Endothelial cell of hepatic sinusoid (primary cell): Measurements from ENCODE around the gene TCOF1.

Source experiments
- in situ Hi-C: cut with HindIII; loops from 2 replicates; pipeline ENCODE4 v1.10.0; 2017; ENCODE audit warnings: low sequenced_read_pairs

Gene TCOF1

DNA sequence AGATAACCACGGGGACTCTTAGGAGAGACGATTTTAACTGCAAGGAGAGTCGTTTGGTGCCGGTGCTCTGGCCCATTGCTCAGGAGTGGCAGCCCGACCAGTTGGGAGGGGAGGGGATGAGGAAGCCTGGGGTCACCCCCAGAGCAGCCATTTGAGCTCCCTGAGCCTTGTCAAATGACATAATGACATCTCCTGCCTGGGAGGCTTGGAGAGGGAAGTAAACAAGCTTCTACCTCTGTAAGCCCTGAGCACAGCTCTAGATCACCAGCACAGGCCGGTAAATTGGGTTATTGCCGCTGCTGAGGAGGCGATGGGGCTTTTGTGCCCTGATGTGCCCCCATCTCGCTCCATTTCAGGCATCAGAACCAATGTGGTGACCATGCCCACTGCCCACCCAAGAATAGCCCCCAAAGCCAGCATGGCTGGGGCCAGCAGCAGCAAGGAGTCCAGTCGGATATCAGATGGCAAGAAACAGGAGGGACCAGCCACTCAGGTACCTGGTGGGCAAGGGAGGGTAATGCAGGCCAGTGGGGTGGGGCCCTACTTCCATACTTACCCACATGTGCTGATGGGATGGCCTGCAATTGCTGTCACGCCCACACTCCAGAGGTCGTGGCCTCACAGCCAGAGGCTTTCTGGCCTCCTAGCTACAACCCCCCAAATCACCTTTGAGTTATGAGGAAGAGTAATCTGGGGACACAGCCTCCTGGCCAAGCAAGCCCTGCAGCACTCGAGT, 32.2 kb downstream of the TCOF1 start:
- in situ Hi-C loops: loop anchor here (10.0 kb wide), 2 partner anchors 75 to 135 kb away; no protein-coding TSS in a partner anchor

DNA sequence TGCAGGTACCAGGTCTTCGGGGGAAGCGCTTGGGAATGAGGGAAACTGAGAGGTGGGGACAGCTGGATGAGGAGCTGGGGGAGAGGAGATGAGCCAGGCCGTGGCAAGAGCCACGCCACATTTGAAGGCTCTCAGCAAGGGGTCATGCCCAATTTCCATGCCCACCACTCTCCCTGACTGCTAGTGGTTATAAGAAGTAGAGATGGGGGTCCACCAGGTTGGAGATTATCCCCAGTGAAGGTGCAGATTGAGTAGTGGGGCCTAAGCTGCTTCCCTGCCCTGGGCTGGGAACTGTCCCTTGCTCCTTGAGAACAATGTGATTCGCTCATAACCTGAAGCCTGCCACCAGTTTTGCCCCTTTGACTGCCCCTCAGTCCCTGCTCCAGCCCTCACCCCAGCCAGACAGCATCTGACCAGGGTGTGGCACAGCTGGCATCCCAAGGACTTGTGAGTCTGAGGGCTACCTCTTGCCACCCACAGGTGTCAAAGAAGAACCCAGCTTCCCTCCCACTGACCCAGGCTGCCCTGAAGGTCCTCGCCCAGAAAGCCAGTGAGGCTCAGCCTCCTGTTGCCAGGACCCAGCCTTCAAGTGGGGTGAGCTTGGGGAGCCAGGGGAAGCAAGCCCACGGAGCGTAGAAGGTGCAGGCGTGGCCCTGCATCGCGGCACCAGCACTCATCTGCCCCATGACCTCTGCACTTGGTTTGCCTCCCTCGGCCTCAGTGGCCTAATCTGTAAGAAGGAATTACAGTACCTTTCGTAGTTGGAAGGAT, 33.8 kb downstream of the TCOF1 start:
- in situ Hi-C loops: no loop called here

DNA sequence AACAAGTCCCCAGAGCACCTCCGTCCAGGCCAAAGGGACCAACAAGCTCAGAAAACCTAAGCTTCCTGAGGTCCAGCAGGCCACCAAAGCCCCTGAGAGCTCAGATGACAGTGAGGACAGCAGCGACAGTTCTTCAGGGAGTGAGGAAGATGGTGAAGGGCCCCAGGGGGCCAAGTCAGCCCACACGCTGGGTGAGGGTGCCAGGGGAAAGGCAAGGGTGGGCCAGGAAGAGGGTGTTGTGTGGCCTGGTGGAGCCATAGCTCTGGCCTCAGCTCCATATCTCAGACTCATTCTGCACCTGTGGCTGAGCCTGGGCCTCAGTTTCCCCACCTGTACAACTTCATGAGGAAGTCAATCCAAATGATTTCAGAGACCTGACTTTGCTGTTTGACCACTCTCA, 34.5 kb downstream of the TCOF1 start:
- in situ Hi-C loops: no loop called here

DNA sequence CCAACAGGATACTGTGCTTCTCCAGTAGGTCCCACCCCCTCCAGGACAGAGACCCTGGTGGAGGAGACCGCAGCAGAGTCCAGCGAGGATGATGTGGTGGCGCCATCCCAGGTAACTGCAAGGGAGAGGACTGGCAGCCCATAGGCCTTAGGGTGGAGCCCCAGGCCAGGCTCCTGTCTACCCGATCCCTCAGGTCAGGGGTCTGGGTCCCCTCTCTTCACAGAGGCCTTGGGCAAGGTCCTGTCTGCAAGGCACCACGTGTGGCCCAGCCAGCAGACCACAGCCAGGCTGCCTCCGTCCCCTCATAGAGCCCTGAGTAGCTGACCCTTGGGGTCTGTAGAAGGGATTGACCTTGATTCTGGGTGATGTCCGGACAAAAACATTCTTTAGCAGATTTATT, 35.2 kb downstream of the TCOF1 start:
- in situ Hi-C loops: no loop called here

DNA sequence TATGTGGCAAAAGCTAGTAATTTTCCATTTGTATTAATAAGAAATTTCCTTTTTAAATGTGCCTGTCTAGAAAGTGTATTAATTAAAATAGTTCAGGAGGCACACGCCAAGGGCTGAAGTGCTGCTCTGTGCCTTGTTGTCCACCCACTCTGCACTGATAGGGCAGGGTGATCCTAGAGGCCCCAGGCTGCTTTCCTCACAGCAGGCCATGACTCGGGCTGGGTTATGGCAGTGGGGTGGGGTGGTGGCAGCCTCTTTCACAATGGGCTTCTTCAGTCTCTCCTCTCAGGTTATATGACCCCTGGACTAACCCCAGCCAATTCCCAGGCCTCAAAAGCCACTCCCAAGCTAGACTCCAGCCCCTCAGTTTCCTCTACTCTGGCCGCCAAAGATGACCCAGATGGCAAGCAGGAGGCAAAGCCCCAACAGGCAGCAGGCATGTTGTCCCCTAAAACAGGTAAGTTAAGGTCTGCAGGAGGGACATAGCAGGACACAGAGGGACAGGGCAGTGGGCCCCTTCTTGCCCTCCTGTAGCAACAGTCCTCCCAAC, 35.7 kb downstream of the TCOF1 start:
- in situ Hi-C loops: no loop called here

DNA sequence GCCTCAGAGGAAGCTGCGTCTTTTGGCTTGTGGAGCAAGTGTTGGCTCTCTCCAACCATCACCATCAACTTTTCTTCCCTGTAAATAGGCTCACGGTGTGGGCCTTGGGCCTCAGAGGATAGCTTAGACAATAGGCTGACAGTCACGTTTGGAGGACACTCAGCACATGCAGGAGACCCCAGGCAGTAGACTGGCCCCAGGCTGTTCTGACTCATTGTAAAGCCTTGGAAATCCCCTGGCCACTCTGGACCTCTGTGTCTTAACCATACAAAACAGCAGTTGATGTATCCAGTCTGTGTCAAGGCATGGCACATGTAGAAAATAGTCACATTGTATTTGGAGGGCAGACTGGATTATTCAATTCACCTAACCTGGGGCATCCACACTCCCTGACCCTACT, 36.6 kb downstream of the TCOF1 start:
- in situ Hi-C loops: no loop called here

DNA sequence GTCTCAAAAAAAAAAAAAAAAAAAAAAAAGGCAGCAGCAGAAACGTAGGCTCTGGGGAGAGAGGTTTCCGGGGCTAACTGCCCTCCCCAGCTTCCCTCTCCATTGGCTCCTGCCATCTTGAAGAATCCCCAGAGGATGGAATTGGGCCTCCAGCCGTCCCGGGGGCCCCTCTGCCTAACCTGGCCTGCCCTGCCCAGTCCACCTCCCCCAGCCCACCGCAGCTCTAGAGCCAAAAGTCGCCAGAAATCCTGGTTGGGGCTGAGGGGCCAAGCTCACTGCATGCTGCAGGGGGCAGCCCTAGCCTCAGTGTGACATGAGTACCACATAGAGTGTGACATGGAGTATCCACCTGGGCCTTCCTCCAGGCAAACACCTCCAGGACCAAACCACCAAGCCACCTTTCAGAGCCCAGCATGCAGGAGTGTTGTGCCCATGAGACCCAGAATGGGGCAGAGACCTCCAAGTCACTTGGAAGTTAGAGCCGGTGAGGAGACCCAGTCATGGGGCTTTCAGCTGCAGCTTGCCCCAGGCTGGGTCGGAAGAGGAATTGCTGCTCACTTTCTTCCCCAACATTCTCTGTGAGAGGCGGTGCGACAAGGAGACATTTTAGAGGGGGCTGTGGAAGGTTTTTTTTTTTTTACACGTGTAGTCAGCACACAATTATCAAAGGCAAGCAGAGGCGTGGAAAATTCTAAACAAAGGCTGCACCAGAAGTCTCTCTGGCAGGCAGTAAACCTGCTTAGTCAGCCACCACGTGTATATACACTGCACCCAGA, 37.6 kb downstream of the TCOF1 start:
- in situ Hi-C loops: no loop called here

DNA sequence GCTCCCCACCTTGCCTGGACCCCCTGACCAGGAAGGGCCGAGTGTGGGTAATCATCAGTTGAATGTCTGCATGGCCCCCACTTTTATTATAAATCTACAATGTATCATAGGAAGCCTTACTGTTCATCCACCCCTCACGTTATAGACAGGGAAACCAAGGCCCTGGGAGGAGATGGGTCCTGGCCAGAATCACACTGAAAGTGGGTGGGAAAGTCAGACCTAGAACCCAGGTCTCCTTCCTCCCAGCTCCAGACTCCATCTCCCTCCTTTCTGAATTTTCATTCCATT, 38.1 kb downstream of the TCOF1 start:
- in situ Hi-C loops: no loop called here

DNA sequence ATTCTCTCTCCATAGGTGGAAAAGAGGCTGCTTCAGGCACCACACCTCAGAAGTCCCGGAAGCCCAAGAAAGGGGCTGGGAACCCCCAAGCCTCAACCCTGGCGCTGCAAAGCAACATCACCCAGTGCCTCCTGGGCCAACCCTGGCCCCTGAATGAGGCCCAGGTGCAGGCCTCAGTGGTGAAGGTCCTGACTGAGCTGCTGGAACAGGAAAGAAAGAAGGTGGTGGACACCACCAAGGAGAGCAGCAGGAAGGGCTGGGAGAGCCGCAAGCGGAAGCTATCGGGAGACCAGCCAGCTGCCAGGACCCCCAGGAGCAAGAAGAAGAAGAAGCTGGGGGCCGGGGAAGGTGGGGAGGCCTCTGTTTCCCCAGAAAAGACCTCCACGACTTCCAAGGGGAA, 38.8 kb downstream of the TCOF1 start:
- in situ Hi-C loops: no loop called here

DNA sequence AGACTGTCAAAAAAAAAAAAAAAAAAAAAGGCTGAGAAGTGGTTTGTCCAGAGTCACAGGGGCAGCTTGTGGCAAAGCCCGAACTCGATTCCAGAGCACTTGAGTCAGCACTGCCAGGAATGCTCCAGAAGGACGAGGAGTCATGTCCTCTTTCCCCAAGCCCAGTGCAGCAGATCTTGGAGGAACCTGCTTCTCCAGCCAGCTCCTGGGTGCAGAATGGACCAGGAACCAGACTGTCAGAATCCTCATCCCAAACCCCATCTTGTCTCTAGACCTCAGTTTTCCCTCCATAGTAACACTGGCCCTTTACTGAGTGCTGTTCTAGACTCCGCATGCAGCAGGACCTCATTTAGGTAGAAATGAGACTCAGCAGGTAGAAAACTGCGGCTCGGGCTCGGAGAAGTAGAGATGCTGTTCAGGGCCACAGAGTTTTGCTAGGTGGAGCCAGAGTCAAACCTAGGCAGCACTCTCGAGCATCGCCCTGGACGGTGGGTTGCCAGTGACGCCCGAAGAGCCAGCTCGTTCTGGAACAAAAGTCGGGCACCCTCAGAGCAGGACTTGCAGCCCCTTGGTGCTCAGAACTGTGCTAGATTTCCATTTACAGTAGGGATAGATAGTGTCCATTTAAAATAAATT, 39.8 kb downstream of the TCOF1 start:
- in situ Hi-C loops: no loop called here

DNA sequence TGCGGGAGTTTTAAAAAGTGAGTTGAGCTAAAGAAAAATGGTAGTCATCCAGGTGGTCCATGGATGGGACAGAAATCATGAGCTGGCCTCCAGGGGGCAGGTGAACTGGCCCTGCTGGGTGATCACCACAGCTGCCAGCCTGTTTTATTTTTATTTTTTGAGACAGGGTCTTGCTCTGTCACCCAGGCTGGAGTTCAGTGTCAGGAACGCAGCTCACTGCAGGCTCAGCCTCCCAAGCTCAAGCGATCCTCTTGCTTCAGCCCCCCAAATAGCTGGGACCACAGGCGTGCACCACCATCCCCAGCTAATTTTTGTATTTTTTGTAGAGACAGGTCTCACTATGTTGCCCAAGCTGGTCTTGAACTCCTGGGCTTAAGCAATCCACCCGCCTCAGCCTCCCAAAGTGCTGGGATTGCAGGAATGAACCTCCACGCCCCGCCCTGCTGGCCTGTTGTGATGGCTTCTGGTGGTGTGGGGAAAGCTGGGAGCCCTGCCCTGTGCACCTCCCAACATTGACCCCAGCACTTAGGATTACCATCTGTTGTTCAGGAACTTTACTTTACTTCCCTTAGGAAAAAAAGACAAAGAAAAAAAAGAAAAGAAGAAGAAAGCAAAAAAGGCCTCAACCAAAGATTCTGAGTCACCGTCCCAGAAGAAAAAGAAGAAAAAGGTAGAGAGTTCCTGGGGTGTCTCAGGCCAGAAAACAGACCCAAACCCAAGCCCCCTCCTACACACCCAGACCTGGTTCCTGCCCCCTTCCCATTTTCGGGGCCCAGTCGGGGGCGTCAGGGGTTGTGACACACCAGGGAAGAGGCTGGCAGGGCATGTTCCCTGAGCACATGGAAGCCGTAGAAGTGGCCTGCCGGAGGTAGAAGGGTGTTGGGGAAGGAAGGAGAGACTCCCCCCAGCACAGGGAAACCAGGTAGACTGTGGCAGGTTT, 40.6 kb downstream of the TCOF1 start:
- in situ Hi-C loops: no loop called here

DNA sequence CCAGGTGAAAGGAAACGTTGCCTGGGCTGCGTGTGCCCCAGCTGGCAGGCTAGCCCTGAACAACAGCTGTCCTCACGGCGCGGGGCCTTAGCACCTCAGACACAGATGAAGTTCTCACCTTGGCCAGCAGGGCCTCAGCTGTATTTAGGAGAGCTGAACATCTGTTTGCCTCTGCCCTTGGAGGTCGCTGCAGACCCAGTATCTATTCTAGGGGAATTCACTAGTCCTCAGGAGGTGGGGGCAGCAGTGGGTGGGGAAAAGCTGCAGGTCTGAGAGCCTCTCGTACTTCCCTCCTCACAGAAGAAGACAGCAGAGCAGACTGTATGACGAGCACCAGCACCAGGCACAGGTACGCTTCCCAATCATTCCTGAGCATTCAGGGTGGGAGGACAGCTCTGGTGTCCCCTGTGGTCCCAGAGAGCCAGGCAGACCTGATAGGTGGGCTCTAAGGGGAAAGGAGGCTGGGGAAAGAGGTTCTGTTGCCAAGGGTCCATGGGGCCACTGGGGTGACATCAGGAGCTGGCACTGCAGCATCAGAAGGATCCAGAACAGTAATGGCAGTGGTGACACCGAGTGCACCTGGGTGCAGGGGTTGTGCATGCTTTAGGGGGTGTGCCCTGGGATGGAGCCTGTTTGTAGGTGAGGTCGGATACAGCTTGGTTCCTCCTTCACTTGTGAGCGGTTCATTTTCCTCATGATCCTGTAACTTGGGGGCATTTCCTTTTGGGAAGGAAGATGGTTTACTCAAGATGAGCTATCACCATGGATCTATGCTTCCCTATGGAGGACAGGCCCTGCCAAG, 41.4 kb downstream of the TCOF1 start:
- in situ Hi-C loops: no loop called here

DNA sequence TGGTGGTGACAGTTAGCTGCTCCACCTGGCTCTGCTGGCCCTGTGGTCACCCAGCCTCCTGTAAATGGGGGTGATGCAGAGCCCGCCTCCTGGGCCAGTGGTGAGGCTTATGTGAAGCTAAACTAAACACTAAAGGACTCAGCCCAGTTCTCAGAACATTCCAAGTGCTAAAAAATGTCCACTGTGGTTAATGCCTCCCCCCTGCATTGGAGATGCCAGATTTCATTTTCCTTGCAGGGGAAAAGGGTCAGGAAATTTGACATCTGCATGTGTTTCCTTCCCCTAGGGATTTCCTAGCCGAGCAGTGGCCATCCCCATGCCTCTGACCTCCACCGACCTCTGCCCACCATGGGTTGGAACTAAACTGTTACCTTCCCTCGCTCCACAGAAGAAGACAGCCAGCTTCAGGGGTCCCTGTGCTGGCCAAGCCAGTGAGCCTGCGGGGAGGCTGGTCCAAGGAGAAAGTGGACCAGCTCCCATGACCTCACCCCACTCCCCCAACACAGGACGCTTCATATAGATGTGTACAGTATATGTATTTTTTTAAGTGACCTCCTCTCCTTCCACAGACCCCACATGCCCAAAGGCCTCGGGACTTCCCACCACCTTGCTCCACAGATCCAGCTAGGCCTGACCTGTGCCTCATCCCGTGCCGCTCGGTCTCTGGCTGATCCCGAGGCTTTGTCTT, 42.2 kb downstream of the TCOF1 start:
- in situ Hi-C loops: loop anchor here (5.0 kb wide), 2 partner anchors 53 to 108 kb away; partner anchors contain the start of gene NDST1

DNA sequence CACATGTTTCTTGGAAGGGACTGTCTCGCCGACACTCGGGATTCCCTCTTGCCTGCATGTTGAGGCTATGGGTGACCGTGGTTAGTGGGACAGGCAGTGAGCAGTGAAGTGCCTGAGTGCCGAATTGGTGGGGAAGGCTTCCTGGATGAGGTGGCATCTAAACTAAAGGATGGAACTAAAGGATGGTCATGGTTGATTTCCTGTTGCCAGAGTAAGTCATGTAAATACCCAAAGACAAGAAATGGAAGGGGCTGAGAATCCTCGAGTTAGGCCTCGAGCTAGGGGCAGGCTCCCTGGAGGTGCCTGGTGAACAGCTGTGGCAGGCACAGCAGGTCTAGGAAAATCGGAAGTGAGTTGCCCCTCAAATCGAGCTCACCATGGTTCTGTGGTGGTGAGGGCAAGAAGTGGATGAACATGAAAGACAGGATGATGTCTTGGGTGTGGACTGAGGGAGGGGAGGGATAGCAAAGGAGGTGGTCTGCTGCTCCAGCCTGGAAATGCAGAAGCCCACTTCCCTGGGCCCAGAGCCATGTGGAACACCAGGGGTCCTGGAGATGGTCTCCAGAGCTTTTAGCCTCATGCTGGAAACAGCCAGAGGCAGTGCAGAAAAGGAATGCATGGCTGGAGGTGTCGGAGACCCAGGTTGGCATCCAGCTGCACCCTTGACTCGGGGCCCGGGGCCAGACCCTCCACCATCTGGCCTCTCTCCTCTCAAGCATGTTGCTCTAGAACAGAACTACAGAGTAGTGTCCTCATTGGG, 43.0 kb downstream of the TCOF1 start:
- in situ Hi-C loops: loop anchor here (5.0 kb wide), 2 partner anchors 52 to 107 kb away; partner anchors contain the start of gene NDST1

DNA sequence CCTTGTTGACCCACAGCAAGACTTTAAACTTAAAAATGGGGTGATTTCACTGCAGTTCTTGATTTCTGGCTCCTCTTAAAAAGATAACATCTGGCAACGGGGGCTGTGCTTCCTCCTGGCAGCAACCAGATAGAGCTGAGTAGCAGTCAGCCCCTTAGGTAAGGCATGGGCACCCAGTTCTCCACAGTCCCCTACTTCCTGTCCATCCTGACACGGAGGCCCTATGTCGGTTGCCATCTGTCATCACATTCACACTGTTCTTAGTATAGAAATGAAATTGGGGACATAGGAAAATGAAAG, 43.5 kb downstream of the TCOF1 start:
- in situ Hi-C loops: loop anchor here (5.0 kb wide), 2 partner anchors 51 to 106 kb away; partner anchors contain the start of gene NDST1

DNA sequence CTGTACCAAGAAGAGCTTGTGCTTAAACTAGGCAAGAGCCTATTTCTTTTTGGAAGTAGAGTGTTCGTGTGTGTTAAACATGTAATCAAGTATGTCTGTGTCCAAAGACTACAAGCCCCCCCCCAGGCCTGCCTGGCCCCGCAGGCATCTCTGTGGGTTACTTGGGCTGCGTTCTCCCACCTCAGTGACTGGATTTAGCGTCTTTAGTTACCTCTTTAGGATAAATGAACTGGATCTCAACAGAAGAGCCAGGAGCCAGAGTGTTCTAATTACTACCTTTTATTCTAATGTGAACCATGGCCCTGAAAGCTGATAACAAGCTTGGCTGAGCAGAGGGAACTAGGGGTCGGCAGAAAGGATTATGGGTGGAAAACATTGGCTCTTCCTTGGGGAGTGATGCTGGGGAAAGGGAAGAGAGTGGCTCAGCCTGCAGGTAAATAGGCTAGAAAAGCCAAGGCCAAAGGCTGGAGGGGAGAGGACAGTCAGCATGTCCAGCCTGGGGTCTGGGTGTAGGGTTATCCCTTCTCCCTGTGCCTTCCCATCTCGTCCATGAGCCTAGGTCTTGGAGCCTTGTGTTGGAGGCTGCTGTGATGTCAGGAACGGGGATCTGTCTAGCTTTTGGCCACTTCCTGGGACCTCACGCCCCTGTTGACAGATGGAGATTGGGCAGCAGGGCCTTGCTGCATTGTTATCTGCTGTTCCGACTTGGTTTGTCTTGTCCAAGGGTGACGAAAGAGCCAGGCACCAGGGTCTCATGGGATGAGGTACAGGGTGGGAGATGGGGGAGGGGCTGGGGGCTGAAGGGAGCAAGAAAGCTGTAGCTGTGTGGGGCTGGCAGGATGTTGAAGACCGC, 44.1 kb downstream of the TCOF1 start:
- in situ Hi-C loops: loop anchor here (5.0 kb wide), 2 partner anchors 51 to 106 kb away; partner anchors contain the start of gene NDST1
